Endothelial cell of umbilical vein (primary cell): ENCODE measurements around the gene KPTN. TPM values are rescaled to one million over a fixed set of nuclear protein-coding genes. Genes with fewer than 3 reads are reported as not detected.

Source experiments
- BruUV-seq: library from RNA; stranded (reverse); fragments of 400-500 nt; replicated peaks from 2 replicates; lab custom pipeline; 2021; lab: Mats Ljungman, UMichigan
- CTCF ChIA-PET: fragments of 300-600, 350-600 bp; sonication (Branson Sonifier 250); formaldehyde crosslinking; loops from one replicate; lab custom pipeline; 2021; ENCODE audit warnings: antibody characterized with exemption, inconsistent platforms; lab: Charles Lee
- POLR2A ChIA-PET: fragments of 300-600, 350-600 bp; sonication (Branson Sonifier 250); formaldehyde crosslinking; loops from one replicate; lab custom pipeline; 2021; ENCODE audit warnings: antibody characterized with exemption, inconsistent platforms; lab: Charles Lee
- DNase-seq: peaks from one replicate; pipeline ENCODE4 v3.0.0-alpha.2; 2011; ENCODE audit warnings: low read depth, low spot score
- FAIRE-seq: peaks from 2 replicates; lab custom pipeline; 2011; peaks lifted over from hg19 to GRCh38; lab: Jason Lieb, UNC
- H2AFZ ChIP-seq: 2 replicates; pipeline ENCODE4 v1.6.0; 2012; ENCODE audit warnings: low read depth, low read length, control low read depth, inconsistent platforms
- H3K27ac ChIP-seq: 2 replicates; pipeline ENCODE4 v1.5.1; 2011; ENCODE audit warnings: low read depth, mild to moderate bottlenecking, control low read depth, low read length, moderate library complexity; ENCODE audit not compliant: insufficient read depth
- H3K27me3 ChIP-seq, 2 experiments: 2 replicates each; pipeline versions ENCODE4 v1.6.0 to v1.6.1; 2011; ENCODE audit warnings: low read length in 2 of 2, mixed read lengths in 1 of 2; ENCODE audit not compliant: control insufficient read depth in 2 of 2, insufficient read depth in 2 of 2
- H3K36me3 ChIP-seq, 2 experiments: 2 replicates in 1 of 2; 3 replicates in 1 of 2; pipeline ENCODE4 v1.5.1; 2011; ENCODE audit warnings: low read length in 2 of 2, mild to moderate bottlenecking in 1 of 2, moderate library complexity in 1 of 2; ENCODE audit not compliant: control insufficient read depth in 2 of 2, insufficient read depth in 2 of 2; ENCODE audit errors: extremely low read depth in 1 of 2
- H3K4me1 ChIP-seq: 3 replicates; pipeline ENCODE4 v1.5.1; 2011; ENCODE audit warnings: mild to moderate bottlenecking, low read length; ENCODE audit not compliant: control insufficient read depth, insufficient read depth; ENCODE audit errors: extremely low read depth
- H3K4me2 ChIP-seq: 2 replicates; pipeline ENCODE4 v1.6.1; 2011; ENCODE audit warnings: low read length, control low read depth, mixed read lengths; ENCODE audit not compliant: insufficient read depth
- H3K4me3 ChIP-seq, 3 experiments: fragments of 200-600 bp in 1 of 3; sonication (generic), shearing (Covaris generic) in 1 of 3; replicated peaks in 1 of 3; 2 replicates each; pipeline ENCODE4 v1.5.1; 2011 to 2016; ENCODE audit warnings: control low read depth in 3 of 3, low read length in 3 of 3, mild to moderate bottlenecking in 2 of 3, inconsistent platforms in 1 of 3, low read depth in 1 of 3, moderate library complexity in 1 of 3; ENCODE audit not compliant: insufficient read depth in 1 of 3
- H3K79me2 ChIP-seq: 2 replicates; pipeline ENCODE4 v1.6.0; 2012; ENCODE audit warnings: low read length, inconsistent platforms; ENCODE audit not compliant: control insufficient read depth, insufficient read depth
- H3K9ac ChIP-seq: replicated peaks from 2 replicates; pipeline ENCODE3; 2011; ENCODE audit warnings: low read length, control low read depth; ENCODE audit not compliant: insufficient read depth; ENCODE audit errors: extremely low read depth
- H3K9me1 ChIP-seq: replicated peaks from 3 replicates; pipeline ENCODE4 v1.6.0; 2011; ENCODE audit warnings: mild to moderate bottlenecking, low read length; ENCODE audit not compliant: control insufficient read depth, insufficient read depth; ENCODE audit errors: extremely low read depth
- H3K9me3 ChIP-seq: replicated peaks from 2 replicates; pipeline ENCODE4 v1.5.1; 2012; ENCODE audit warnings: low read length, inconsistent platforms; ENCODE audit not compliant: control insufficient read depth, insufficient read depth
- H4K20me1 ChIP-seq: replicated peaks from 2 replicates; pipeline ENCODE3; 2011; ENCODE audit warnings: mild to moderate bottlenecking, low read length; ENCODE audit not compliant: control insufficient read depth, insufficient read depth; ENCODE audit errors: extremely low read depth
- CTCF ChIP-seq, 2 donors: IDR thresholded peaks; 1 replicate in 1 of 2; 2 replicates in 1 of 2; pipeline ENCODE4 v1.5.1; 2011; ENCODE audit warnings: low read length in 2 of 2, mild to moderate bottlenecking in 2 of 2, moderate library complexity in 2 of 2, control low read depth in 1 of 2, inconsistent platforms in 1 of 2, low read depth in 1 of 2; ENCODE audit not compliant: insufficient read depth in 1 of 2; ENCODE audit errors: extremely low read depth in 1 of 2
- EZH2 ChIP-seq: IDR thresholded peaks from 2 replicates; pipeline ENCODE4 v1.6.1; 2012; ENCODE audit warnings: borderline replicate concordance, low read depth, mild to moderate bottlenecking, moderate library complexity, low read length, inconsistent platforms; ENCODE audit not compliant: severe bottlenecking
- FOS ChIP-seq: IDR thresholded peaks from 2 replicates; pipeline ENCODE4 v1.6.1; 2011; ENCODE audit warnings: mild to moderate bottlenecking, low read length, moderate library complexity, borderline replicate concordance; ENCODE audit not compliant: insufficient read depth
- GATA2 ChIP-seq: IDR thresholded peaks from 2 replicates; pipeline ENCODE4 v1.7.0; 2011; ENCODE audit warnings: low read depth, mild to moderate bottlenecking, moderate library complexity, mixed read lengths, low read length; ENCODE audit not compliant: insufficient read length, insufficient read depth
- JUN ChIP-seq: IDR thresholded peaks from 2 replicates; pipeline ENCODE4 v1.6.1; 2011; ENCODE audit warnings: borderline replicate concordance, low read depth; ENCODE audit not compliant: insufficient read length, insufficient read depth
- MAX ChIP-seq: IDR thresholded peaks from 2 replicates; pipeline ENCODE4 v1.6.1; 2011; ENCODE audit not compliant: insufficient read depth, insufficient read length
- MYC ChIP-seq: IDR thresholded peaks from one replicate; pipeline ENCODE4 v1.6.1; 2011; ENCODE audit warnings: mild to moderate bottlenecking, low read depth, low read length
- POLR2A ChIP-seq: IDR thresholded peaks from 2 replicates; pipeline ENCODE4 v1.6.1; 2012; ENCODE audit warnings: low read depth, mild to moderate bottlenecking, control low read depth, low read length
- POLR2AphosphoS5 ChIP-seq: IDR thresholded peaks from 2 replicates; pipeline ENCODE4 v1.6.1; 2012; ENCODE audit warnings: low read depth, mild to moderate bottlenecking, control low read depth, low read length, moderate library complexity; ENCODE audit not compliant: insufficient read depth
- dilution Hi-C: fragments of 300-500 bp; cut with MboI; formaldehyde crosslinking; loops from one replicate; pipeline ENCODE4 v1.15.0; 2019; ENCODE audit warnings: low sequenced_read_pairs; ENCODE audit not compliant: extremely low pct_ligation_motif_present
- intact Hi-C: fragments of 100-400 bp; cut with micrococcal nuclease; formaldehyde crosslinking; loops from one replicate; pipeline ENCODE4 v1.10.0; 2022
- polyA plus RNA-seq, 4 experiments: library from polyadenylated mRNA; depleted of rRNA in 3 of 4; stranded (reverse) in 3 of 4; unstranded in 1 of 4; fragments of >200 nt; gene quantifications; 2 replicates each; pipeline versions ENCODE4 v1.2.1 to v1.2.3, GENCODE V29; 2011 to 2012; ENCODE audit warnings: missing spikeins in 1 of 4
- total RNA-seq: library from RNA; stranded (reverse); gene quantifications from 2 replicates; pipeline ENCODE4 v1.2.3, GENCODE V29; 2021

Gene KPTN
- total and polyA plus RNA-seq, 2 donors (not counting 3 experiments of a cell fraction or from before 2014, with no cell fraction given), result 14.7 to 15.5 TPM

- no peak overlapping the region for H3K27ac ChIP-seq
- peaks cover 70% of the 10 kb centered on the region for H3K79me2 ChIP-seq
- H3K36me3 ChIP-seq, result no peaks in the 10 kb centered on the region
- ChIA-PET CTCF (interaction anchor here (0.6 to 2.3 kb wide), 10 partner anchors 10 to 196 kb away, joined by 3 to 8 read pairs (median 4); partner anchors contain the start of gene KPTN), POLR2A (no interaction called here)
- H3K9ac ChIP-seq, result no peak overlapping the region
- BruUV-seq, result no TSS peak
- TF ChIP-seq CTCF (IDR thresholded peaks at IDR 0.05; ENCODE audit: extremely low read depth in 1 of 2, insufficient read depth in 1 of 2, low read depth in 1 of 2, low read length in 2 of 2) (no peak), JUN (no peak), POLR2AphosphoS5 (no peak), MAX (no peak), GATA2 (no peak), POLR2A (no peak), FOS (no peak), EZH2 (no peak), MYC (no peak)
- H3K9me1 ChIP-seq, result no peaks in the 10 kb centered on the region
- dilution Hi-C loops (no loop called here), intact Hi-C loops (no loop called here)
- peaks cover 28% of the 10 kb centered on the region for H3K4me1 ChIP-seq
- no peak overlapping the region for H2AFZ ChIP-seq
- DNase-seq, result no peak
- no peak overlapping the region for H3K4me2 ChIP-seq
- FAIRE-seq, result no peak
- H3K9me3 ChIP-seq, result no peaks in the 10 kb centered on the region
- no peak overlapping the region for H3K4me3 ChIP-seq
- no peaks in the 10 kb centered on the region for H4K20me1 ChIP-seq
- H3K27me3 ChIP-seq, result no peaks in the 10 kb centered on the region
These were observed 26.6 kb upstream of the KPTN start for GRCh38 chr19:47510516-47511127.
